ENCODE measurements around the gene GPC6.

The GPC6 gene

GRCh38 chr13:93872786-93873347, 646.3 kb downstream of the GPC6 start:
- DNase-seq, result no peak

- no peak for DNase-seq
Observed at GRCh38 chr13:93875547-93875946, 648.9 kb downstream of the GPC6 start.

GRCh38 chr13:93876236-93876635, 649.6 kb downstream of the GPC6 start:
- no peak for DNase-seq

- DNase-seq, result no peak
Observed at GRCh38 chr13:93878675-93879074, 652.1 kb downstream of the GPC6 start.

- DNase-seq, result no peak
Observed at GRCh38 chr13:93881411-93881810, 654.8 kb downstream of the GPC6 start.

- no peak for DNase-seq
Observed at GRCh38 chr13:93882086-93882651, 655.6 kb downstream of the GPC6 start.

- DNase-seq, result no peak
Observed at GRCh38 chr13:93889430-93889951, 662.9 kb downstream of the GPC6 start.

- no peak for DNase-seq
Observed at GRCh38 chr13:93899981-93900380, 673.4 kb downstream of the GPC6 start.

GRCh38 chr13:93900731-93901130, 674.1 kb downstream of the GPC6 start:
- DNase-seq, result no peak

- DNase-seq, result no peak
Observed at GRCh38 chr13:93903909-93904308, 677.3 kb downstream of the GPC6 start.

- DNase-seq, result no peak
Observed at GRCh38 chr13:93915269-93915809, 688.7 kb downstream of the GPC6 start.

GRCh38 chr13:93922063-93922855, 695.7 kb downstream of the GPC6 start:
- no peak for DNase-seq

- DNase-seq, result no peak
Observed at GRCh38 chr13:93925990-93926389, 699.4 kb downstream of the GPC6 start.

GRCh38 chr13:93926425-93926824, 699.8 kb downstream of the GPC6 start:
- no peak for DNase-seq

- DNase-seq, result no peak
Observed at GRCh38 chr13:93927431-93927830, 700.8 kb downstream of the GPC6 start.

- no peak for DNase-seq
Observed at GRCh38 chr13:93932901-93933300, 706.3 kb downstream of the GPC6 start.

- no peak for DNase-seq
Observed at GRCh38 chr13:93936901-93937300, 710.3 kb downstream of the GPC6 start.

GRCh38 chr13:93941444-93941843, 714.8 kb downstream of the GPC6 start:
- no peak for DNase-seq

GRCh38 chr13:93942016-93942415, 715.4 kb downstream of the GPC6 start:
- DNase-seq, result no peak

GRCh38 chr13:93945621-93946020, 719.0 kb downstream of the GPC6 start:
- DNase-seq, result no peak

GRCh38 chr13:93946994-93947393, 720.4 kb downstream of the GPC6 start:
- DNase-seq, result no peak

- DNase-seq, result no peak
Observed at GRCh38 chr13:93947651-93948050, 721.0 kb downstream of the GPC6 start.

- DNase-seq, result no peak
Observed at GRCh38 chr13:93948162-93948922, 721.7 kb downstream of the GPC6 start.

All from effector CD8-positive, alpha-beta T cell (primary cell).